HFFc6 (cell line): ENCODE measurements around the gene PMM2. TPM values are rescaled to one million over a fixed set of nuclear protein-coding genes. Genes with fewer than 3 reads are reported as not detected.

Experiments used
- DNase-seq: peaks from one replicate; pipeline ENCODE4 v3.0.0-alpha.2; 2018
- H3K27ac Mint-ChIP-seq: 2 replicates; pipeline ENCODE4 v1.8.0; 2020; ENCODE audit warnings: mild to moderate bottlenecking, mixed read lengths
- H3K27me3 Mint-ChIP-seq: 2 replicates; pipeline ENCODE4 v1.8.0; 2021; ENCODE audit warnings: mild to moderate bottlenecking, moderate library complexity, mixed read lengths; ENCODE audit not compliant: insufficient read depth
- H3K36me3 Mint-ChIP-seq: 2 replicates; pipeline ENCODE4 v1.8.0; 2021; ENCODE audit warnings: low read depth, mixed read lengths
- H3K4me1 Mint-ChIP-seq: 2 replicates; pipeline ENCODE4 v1.8.0; 2020; ENCODE audit warnings: low read depth, mixed read lengths
- H3K4me3 Mint-ChIP-seq: 2 replicates; pipeline ENCODE4 v1.8.0; 2020; ENCODE audit warnings: mild to moderate bottlenecking, moderate library complexity, mixed read lengths
- H3K9me3 Mint-ChIP-seq: 2 replicates; pipeline ENCODE4 v1.8.0; 2020; ENCODE audit warnings: mild to moderate bottlenecking, mixed read lengths
- CTCF ChIP-seq: fragments of 200-600 bp; sonication (generic); IDR thresholded peaks from 2 replicates; pipeline ENCODE4 v1.5.0; 2021; ENCODE audit warnings: antibody characterized with exemption, mild to moderate bottlenecking
- total RNA-seq, 6 experiments: library from RNA; stranded (reverse); fragmentation: NEBNext Ultra II Directional; extraction: Animal tissue kit (Norgen Biotek cat#: 25700); gene quantifications; 2 replicates in 1 of 6; 3 replicates in 5 of 6; pipeline ENCODE4 v1.2.3, GENCODE V29; 2021

Gene PMM2
- total RNA-seq, 6 experiments from 2014 or later: 38.9 to 48.5 (median 44.3) TPM

- no peaks in the 10 kb centered on the region for H3K4me1 Mint-ChIP-seq
- TF ChIP-seq CTCF: no peak
- no peak overlapping the region for H3K27ac Mint-ChIP-seq
- no peak overlapping the region for H3K4me3 Mint-ChIP-seq
- H3K36me3 Mint-ChIP-seq: peaks cover 43% of the 10 kb centered on the region
- H3K27me3 Mint-ChIP-seq: no peaks in the 10 kb centered on the region; the same call in 1 of the 2 replicates
- DNase-seq: no peak
- no peaks in the 10 kb centered on the region for H3K9me3 Mint-ChIP-seq
Measured at GRCh38 chr16:8898660-8899318, 101.2 kb downstream of the PMM2 start.

Other genes starting within 250 kb of the PMM2 start
- not detected for gene TMEM114, start 207.3 kb upstream of the PMM2 start, total RNA-seq
- 10 to 100 TPM; 33.5 to 38.0 (median 36.0) TPM for gene METTL22, start 176.1 kb upstream of the PMM2 start, total RNA-seq
- gene ABAT, start 123.2 kb upstream of the PMM2 start, total RNA-seq: 1 to 10 TPM in 1 of 6 experiments, under 1 TPM in 5; 0.51 to 1.3 (median 0.59) TPM
- gene TMEM186, start 200 bp upstream of the PMM2 start, total RNA-seq: 1 to 10 TPM; 5.2 to 9.1 (median 6.9) TPM
- gene CARHSP1, start 71.2 kb downstream of the PMM2 start, total RNA-seq: 100 to 1,000 TPM in 3 of 6 experiments, 10 to 100 TPM in 3; 91.4 to 114 (median 97.9) TPM
- gene LITAFD, start 84.5 kb downstream of the PMM2 start, total RNA-seq: not detected
- gene USP7, start 166.1 kb downstream of the PMM2 start, total RNA-seq: 10 to 100 TPM; 80.1 to 93.4 (median 89.5) TPM